Panc1 (cell line): ENCODE measurements around the gene FBXO22. TPM values are rescaled to one million over a fixed set of nuclear protein-coding genes. Genes with fewer than 3 reads are reported as not detected.

ENCODE experiments used
- ATAC-seq: fragments of 200-7000 bp; cut with Tn5 transposase; 2 replicates; pipeline ENCODE4 v1.9.1; 2020; ENCODE audit warnings: mild to moderate bottlenecking, moderate library complexity
- BruUV-seq: library from RNA; stranded (reverse); fragments of 400-500 nt; replicated peaks from 2 replicates; lab custom pipeline; 2021; lab: Mats Ljungman, UMichigan
- CTCF ChIA-PET: fragments of 300-600 bp; sonication (Branson Sonifier 250); formaldehyde crosslinking; loops from one replicate; lab custom pipeline; 2022; ENCODE audit warnings: antibody characterized with exemption; lab: Charles Lee
- POLR2A ChIA-PET: fragments of 300-600 bp; sonication (Branson Sonifier 250); formaldehyde crosslinking; loops from one replicate; lab custom pipeline; 2022; ENCODE audit warnings: antibody characterized with exemption; lab: Charles Lee
- DNase-seq: peaks from one replicate; pipeline ENCODE4 v3.0.0-alpha.2; 2010; ENCODE audit warnings: low read depth, low spot score
- H3K27ac ChIP-seq: 2 replicates; pipeline ENCODE4 v1.5.1; 2011; ENCODE audit warnings: mild to moderate bottlenecking, low read length, inconsistent platforms
- H3K27me3 ChIP-seq: fragments of 200-500 bp; sonication (Bioruptor generic); 2 replicates; pipeline ENCODE4 v1.6.0; 2014; ENCODE audit warnings: low read length, inconsistent platforms; ENCODE audit not compliant: control insufficient read depth, insufficient read depth
- H3K36me3 ChIP-seq: fragments of 200-500 bp; sonication (Bioruptor generic); 2 replicates; pipeline ENCODE4 v1.5.1; 2014; ENCODE audit warnings: inconsistent platforms, mild to moderate bottlenecking, low read length, moderate library complexity; ENCODE audit not compliant: control insufficient read depth, insufficient read depth
- H3K4me1 ChIP-seq: 2 replicates; pipeline ENCODE4 v1.5.1; 2011; ENCODE audit warnings: inconsistent platforms, mild to moderate bottlenecking, low read length, moderate library complexity; ENCODE audit not compliant: control insufficient read depth, insufficient read depth
- H3K4me3 ChIP-seq, 2 experiments: 2 replicates each; pipeline ENCODE4 v1.5.1; 2011 to 2012; ENCODE audit warnings: low read depth in 2 of 2, low read length in 2 of 2, mild to moderate bottlenecking in 2 of 2, inconsistent platforms in 1 of 2, moderate library complexity in 1 of 2
- H3K9me3 ChIP-seq: fragments of 200-500 bp; sonication (Bioruptor generic); 2 replicates; pipeline ENCODE4 v1.5.1; 2014; ENCODE audit warnings: low read depth, mild to moderate bottlenecking, inconsistent platforms, low read length, moderate library complexity; ENCODE audit not compliant: control insufficient read depth, insufficient read depth
- POLR2AphosphoS5 ChIP-seq: IDR thresholded peaks from 2 replicates; pipeline ENCODE4 v1.6.1; 2012; ENCODE audit warnings: mild to moderate bottlenecking, low read depth, low read length, moderate library complexity
- SIN3A ChIP-seq: IDR thresholded peaks from 2 replicates; pipeline ENCODE4 v1.6.1; 2012; ENCODE audit warnings: low read depth, mild to moderate bottlenecking, low read length, moderate library complexity, borderline replicate concordance; ENCODE audit not compliant: insufficient read depth
- TCF7L2 ChIP-seq: IDR thresholded peaks from 2 replicates; pipeline ENCODE4 v1.6.1; 2011; ENCODE audit warnings: mild to moderate bottlenecking, low read depth, low read length, inconsistent platforms
- in situ Hi-C: cut with HindIII; loops from 2 replicates; pipeline ENCODE4 v1.10.0; 2016; ENCODE audit warnings: low sequenced_read_pairs, low pct_unique_long_range_greater_than_20kb
- intact Hi-C: fragments of 100-400 bp; cut with micrococcal nuclease; formaldehyde crosslinking; loops from one replicate; pipeline ENCODE4 v1.10.0; 2022; ENCODE audit not compliant: unreplicated experiment
- total RNA-seq: library from RNA; stranded (reverse); gene quantifications from one replicate; pipeline ENCODE4 v1.2.1, GENCODE V29; 2021; ENCODE audit not compliant: unreplicated experiment
- TF ChIP-seq, protein P1 (sequence below), 2 experiments: IDR thresholded peaks; 2 replicates each; pipeline ENCODE4 v1.6.1; 2011 to 2012; ENCODE audit warnings: low read depth in 2 of 2, control low read depth in 1 of 2, low read length in 1 of 2, mild to moderate bottlenecking in 1 of 2, moderate library complexity in 1 of 2; ENCODE audit not compliant: insufficient read depth in 1 of 2
- TF ChIP-seq, protein P2 (sequence below): fragments of 450-650 bp; IDR thresholded peaks from 2 replicates; pipeline ENCODE4 v1.5.1; 2017; ENCODE audit warnings: mild to moderate bottlenecking

FBXO22 gene
- total RNA-seq, 1 experiment from 2014 or later: 65.9 TPM

DNA sequence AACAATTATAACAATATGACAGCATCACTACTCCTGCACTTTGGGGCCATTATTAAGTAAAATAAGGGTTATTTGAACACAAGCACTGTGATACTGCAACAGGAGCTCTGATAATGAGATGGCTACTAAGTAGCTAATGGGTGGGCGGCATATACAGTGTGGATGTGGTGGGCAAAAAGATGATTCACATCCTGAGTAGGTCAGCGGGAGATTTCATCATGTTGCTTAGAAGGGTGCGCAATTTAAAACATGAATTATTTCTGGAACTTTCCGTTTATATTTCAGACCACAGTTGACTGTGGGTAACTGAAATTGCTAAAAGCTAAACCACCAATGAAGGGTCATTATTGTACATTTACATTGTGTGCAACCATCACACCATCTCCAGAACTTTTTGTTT is 42.3 kb downstream of the FBXO22 start:
- no peaks in the 10 kb centered on the region for H3K27me3 ChIP-seq
- no peak for DNase-seq
- no peaks in the 10 kb centered on the region for H3K36me3 ChIP-seq
- ChIA-PET CTCF (no interaction called here), POLR2A (no interaction called here)
- no peak for ATAC-seq
- no TSS peak for BruUV-seq
- no peaks in the 10 kb centered on the region for H3K4me1 ChIP-seq
- intact Hi-C loops: no loop called here
- H3K27ac ChIP-seq: no peak overlapping the region
- in situ Hi-C loops: no loop called here
- no peaks in the 10 kb centered on the region for H3K9me3 ChIP-seq
- TF ChIP-seq, protein P1, sequence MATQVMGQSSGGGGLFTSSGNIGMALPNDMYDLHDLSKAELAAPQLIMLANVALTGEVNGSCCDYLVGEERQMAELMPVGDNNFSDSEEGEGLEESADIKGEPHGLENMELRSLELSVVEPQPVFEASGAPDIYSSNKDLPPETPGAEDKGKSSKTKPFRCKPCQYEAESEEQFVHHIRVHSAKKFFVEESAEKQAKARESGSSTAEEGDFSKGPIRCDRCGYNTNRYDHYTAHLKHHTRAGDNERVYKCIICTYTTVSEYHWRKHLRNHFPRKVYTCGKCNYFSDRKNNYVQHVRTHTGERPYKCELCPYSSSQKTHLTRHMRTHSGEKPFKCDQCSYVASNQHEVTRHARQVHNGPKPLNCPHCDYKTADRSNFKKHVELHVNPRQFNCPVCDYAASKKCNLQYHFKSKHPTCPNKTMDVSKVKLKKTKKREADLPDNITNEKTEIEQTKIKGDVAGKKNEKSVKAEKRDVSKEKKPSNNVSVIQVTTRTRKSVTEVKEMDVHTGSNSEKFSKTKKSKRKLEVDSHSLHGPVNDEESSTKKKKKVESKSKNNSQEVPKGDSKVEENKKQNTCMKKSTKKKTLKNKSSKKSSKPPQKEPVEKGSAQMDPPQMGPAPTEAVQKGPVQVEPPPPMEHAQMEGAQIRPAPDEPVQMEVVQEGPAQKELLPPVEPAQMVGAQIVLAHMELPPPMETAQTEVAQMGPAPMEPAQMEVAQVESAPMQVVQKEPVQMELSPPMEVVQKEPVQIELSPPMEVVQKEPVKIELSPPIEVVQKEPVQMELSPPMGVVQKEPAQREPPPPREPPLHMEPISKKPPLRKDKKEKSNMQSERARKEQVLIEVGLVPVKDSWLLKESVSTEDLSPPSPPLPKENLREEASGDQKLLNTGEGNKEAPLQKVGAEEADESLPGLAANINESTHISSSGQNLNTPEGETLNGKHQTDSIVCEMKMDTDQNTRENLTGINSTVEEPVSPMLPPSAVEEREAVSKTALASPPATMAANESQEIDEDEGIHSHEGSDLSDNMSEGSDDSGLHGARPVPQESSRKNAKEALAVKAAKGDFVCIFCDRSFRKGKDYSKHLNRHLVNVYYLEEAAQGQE (IDR thresholded peaks at IDR 0.05; ENCODE audit: insufficient read depth in 1 of 2, low read depth in 2 of 2, low read length in 1 of 2): no peak
- TF ChIP-seq TCF7L2 (no peak), POLR2AphosphoS5 (no peak), SIN3A (no peak)
- TF ChIP-seq, protein P2, sequence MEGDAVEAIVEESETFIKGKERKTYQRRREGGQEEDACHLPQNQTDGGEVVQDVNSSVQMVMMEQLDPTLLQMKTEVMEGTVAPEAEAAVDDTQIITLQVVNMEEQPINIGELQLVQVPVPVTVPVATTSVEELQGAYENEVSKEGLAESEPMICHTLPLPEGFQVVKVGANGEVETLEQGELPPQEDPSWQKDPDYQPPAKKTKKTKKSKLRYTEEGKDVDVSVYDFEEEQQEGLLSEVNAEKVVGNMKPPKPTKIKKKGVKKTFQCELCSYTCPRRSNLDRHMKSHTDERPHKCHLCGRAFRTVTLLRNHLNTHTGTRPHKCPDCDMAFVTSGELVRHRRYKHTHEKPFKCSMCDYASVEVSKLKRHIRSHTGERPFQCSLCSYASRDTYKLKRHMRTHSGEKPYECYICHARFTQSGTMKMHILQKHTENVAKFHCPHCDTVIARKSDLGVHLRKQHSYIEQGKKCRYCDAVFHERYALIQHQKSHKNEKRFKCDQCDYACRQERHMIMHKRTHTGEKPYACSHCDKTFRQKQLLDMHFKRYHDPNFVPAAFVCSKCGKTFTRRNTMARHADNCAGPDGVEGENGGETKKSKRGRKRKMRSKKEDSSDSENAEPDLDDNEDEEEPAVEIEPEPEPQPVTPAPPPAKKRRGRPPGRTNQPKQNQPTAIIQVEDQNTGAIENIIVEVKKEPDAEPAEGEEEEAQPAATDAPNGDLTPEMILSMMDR: no peak
- H3K4me3 ChIP-seq: no peak overlapping the region

DNA sequence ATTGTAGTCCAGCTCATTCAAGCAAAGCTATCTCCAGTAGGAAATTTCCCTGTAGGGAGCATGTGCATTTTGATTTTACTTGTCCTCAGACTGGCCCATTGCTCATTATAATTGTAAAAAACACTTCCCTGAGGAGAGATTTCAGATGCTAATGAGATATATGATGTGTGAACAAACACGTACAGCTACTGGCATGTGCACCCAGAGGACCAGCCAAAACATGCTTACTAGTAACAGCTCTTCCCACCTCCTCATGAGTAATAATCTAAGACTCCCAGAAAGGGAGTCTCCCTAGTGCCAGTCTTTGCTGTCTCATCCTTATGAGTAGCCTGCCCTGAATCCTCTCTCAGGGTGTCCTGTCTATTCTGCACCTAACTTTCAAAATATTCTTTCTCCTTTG is 43.4 kb downstream of the FBXO22 start:
- intact Hi-C loops: no loop called here
- no TSS peak for BruUV-seq
- TF ChIP-seq POLR2AphosphoS5: no peak
- TF ChIP-seq, protein P1 (IDR thresholded peaks at IDR 0.05; ENCODE audit: insufficient read depth in 1 of 2, low read depth in 2 of 2, low read length in 1 of 2): no peak
- no peak for TF ChIP-seq TCF7L2
- TF ChIP-seq, protein P2: no peak
- TF ChIP-seq SIN3A: no peak
- H3K36me3 ChIP-seq: no peaks in the 10 kb centered on the region
- in situ Hi-C loops: no loop called here
- H3K4me1 ChIP-seq: no peaks in the 10 kb centered on the region
- H3K4me3 ChIP-seq: no peak overlapping the region
- ATAC-seq: 0 out of 2 replicates have a peak, but pooled peaks have one; percentile 19
- ChIA-PET POLR2A (no interaction called here), CTCF (no interaction called here)
- no peaks in the 10 kb centered on the region for H3K9me3 ChIP-seq
- DNase-seq: no peak
- H3K27me3 ChIP-seq: peaks cover 6% of the 10 kb centered on the region
- H3K27ac ChIP-seq: no peak overlapping the region
